Measurements from ENCODE around the gene MORN2.

DNA sequence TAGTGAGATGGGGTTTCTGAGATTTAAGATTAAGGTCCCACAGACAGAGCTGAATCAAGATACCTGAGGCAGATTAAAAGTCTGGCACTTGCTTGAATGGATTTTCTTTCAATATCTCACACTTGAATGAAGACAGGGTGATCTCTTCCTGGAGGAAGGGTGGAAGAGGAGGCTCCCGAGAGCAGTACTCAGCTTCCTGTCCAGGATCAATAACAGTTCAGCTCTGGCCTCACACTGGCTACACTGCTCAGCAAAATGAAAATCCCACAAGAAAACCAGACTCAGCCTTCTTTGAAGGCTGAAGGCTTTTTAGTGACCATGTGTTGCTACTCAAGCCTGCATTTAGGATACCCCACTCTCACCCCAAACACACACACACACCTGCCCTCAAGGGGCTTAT is 24.9 kb downstream of the MORN2 start:
- TF ChIP-seq ZNF398 (CRISPR knock-in tag; IDR thresholded peaks at IDR 0.05) (no peak), ZNF384 (IDR thresholded peaks at IDR 0.05; ENCODE audit: low read depth, low read length) (no peak), TEAD2 (tag; IDR thresholded peaks at IDR 0.05) (no peak)
- TF ChIP-seq, protein P1, sequence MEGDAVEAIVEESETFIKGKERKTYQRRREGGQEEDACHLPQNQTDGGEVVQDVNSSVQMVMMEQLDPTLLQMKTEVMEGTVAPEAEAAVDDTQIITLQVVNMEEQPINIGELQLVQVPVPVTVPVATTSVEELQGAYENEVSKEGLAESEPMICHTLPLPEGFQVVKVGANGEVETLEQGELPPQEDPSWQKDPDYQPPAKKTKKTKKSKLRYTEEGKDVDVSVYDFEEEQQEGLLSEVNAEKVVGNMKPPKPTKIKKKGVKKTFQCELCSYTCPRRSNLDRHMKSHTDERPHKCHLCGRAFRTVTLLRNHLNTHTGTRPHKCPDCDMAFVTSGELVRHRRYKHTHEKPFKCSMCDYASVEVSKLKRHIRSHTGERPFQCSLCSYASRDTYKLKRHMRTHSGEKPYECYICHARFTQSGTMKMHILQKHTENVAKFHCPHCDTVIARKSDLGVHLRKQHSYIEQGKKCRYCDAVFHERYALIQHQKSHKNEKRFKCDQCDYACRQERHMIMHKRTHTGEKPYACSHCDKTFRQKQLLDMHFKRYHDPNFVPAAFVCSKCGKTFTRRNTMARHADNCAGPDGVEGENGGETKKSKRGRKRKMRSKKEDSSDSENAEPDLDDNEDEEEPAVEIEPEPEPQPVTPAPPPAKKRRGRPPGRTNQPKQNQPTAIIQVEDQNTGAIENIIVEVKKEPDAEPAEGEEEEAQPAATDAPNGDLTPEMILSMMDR (IDR thresholded peaks at IDR 0.05 in 2 of 3, conservative IDR thresholded peaks at IDR 0.05 in 1 of 3; ENCODE audit: insufficient read depth in 2 of 3, low read depth in 1 of 3, low read length in 3 of 3): no peak
- TF ChIP-seq, protein P2, sequence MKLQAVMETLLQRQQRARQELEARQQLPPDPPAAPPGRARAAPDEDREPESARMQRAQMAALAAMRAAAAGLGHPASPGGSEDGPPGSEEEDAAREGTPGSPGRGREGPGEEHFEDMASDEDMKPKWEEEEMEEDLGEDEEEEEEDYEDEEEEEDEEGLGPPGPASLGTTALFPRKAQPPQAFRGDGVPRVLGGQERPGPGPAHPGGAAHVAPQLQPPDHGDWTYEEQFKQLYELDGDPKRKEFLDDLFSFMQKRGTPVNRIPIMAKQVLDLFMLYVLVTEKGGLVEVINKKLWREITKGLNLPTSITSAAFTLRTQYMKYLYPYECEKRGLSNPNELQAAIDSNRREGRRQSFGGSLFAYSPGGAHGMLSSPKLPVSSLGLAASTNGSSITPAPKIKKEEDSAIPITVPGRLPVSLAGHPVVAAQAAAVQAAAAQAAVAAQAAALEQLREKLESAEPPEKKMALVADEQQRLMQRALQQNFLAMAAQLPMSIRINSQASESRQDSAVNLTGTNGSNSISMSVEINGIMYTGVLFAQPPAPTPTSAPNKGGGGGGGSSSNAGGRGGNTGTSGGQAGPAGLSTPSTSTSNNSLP (IDR thresholded peaks at IDR 0.05; ENCODE audit: borderline replicate concordance, low read depth, low read length): no peak

All from K562 (cell line).